GM18519 (cell line): ENCODE results near the gene PGA4.
"Not testable (repeated sequence)": the region's sequence is repeated elsewhere in the genome, so short reads cannot be mapped to it uniquely, and the experiment has no call there.

Source experiments
- ATAC-seq: cut with Tn5 transposase; IDR thresholded peaks from one replicate; pipeline ENCODE4 v1.9.1; 2021; ENCODE audit warnings: mild to moderate bottlenecking, moderate library complexity; ENCODE audit not compliant: unreplicated experiment, low FRiP score

Gene PGA4

DNA sequence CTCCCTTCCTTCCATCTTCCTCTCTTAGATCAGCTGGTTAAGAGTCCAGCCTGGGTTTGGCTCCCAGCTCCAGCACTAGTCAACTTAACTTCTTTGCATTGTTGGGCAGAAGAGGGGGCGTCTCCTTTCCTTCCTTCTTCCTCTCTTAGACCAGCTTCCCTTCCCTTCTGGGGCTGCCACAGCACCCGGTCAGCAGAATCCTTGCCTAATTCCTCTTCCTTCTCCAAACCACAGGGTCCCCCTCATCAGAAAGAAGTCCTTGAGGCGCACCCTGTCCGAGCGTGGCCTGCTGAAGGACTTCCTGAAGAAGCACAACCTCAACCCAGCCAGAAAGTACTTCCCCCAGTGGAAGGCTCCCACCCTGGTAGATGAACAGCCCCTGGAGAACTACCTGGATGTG, 18.3 kb upstream of the PGA4 start:
- ATAC-seq = not testable (repeated sequence)

DNA sequence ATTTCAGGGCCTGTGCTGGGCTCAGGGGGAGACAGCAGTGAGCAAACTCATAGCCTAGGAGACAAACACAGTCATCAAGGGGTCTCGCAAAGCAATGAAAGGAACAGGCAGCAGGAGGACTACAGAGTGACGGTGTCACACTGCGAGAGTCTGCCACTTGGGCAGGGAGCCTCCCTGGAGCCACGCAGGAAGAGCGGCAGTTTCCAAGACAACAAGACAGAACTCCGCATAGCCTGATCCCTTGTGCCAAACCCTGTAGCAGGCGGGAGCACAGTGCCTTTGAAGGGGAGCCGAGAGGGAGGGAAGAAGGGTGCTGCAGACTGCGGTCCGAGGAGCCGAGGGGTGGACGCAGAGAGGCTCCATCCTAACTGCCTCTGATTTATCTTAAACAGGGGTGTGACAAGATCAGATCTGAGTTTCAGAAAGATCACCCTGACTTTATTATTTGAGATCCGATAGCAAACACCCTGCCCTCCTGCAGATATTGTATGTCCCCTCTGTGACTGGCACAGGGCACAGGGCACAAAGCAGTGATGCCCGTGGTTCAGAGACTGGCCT, 17.6 kb upstream of the PGA4 start:
- not testable (repeated sequence) for ATAC-seq

DNA sequence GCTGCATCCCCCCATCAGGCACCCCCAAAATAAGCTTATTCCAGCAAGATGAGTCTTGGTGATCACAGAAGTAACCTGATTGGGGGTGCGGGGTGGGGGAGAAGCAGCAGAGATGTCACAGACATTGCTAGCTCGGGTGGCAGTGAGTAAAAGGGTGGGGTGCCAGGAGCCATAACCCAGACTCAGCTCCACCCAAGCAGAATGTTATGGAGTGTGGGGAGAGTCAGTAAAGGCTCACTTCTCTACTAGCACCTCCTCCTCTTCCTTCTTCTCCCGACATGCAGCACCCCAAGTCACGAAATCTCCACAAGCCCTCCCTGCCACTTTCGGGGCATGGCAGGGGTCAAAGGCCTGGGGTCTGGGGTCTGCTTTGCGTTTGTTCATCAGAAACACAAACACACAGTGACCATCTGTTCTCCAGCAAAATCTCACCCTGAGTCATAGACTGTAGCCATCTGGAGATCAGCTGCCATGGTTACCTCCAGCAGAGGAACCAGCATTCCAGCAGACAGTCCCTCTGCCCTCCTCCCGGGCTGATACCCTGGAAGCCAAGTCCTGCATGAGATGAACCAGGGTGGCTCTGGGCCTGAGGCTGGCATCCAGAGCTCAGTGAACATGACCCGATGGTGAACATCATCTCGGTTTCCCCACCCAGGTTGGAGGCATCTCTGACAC, 14.4 kb upstream of the PGA4 start:
- not testable (repeated sequence) for ATAC-seq

DNA sequence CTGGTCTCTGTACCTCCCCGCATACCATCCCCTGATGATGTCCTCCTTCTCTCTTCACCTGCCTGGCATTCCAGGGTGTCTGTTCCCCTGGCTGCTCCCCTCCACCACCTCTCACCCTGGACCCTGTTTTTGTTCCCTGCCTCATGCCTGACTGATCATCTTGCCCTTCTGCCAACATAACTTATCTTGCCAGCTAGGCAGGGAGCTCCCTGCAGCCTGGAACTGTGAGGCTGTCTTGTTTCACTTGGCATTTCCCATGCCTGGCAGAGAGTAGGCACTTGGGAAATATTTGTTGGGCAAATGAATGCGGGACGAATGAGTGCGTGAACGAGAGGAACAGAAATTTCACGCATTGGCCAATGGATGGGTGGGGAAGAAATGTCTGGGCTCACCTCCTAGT, 11.5 kb upstream of the PGA4 start:
- ATAC-seq = not testable (repeated sequence)

DNA sequence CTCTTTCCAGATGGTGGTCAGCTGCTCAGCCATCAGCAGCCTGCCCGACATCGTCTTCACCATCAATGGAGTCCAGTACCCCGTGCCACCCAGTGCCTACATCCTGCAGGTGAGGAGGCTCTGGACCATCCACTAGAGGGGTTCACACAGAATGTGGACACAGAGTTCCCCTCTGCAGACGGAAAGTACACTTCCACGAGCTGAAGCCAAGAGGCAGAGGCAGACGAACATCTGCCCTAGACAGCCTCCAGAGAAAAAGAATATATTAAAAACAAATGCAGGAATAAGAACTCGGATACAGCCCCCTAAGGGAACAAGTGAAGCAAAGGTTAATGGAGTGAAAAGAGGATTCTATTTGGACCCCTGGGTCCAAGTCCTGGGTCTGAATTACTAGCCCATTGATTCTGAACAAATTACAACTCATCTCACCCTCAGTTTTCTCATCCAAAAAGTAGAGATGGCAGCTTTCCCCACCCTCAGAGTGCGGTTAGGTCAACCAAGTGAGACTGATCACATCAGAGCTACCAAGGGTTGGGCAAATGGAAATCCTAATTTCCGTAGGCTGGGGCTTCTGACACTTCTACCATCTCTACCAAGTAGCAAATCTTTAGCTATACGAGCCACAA, 10.7 kb upstream of the PGA4 start:
- not testable (repeated sequence) for ATAC-seq

DNA sequence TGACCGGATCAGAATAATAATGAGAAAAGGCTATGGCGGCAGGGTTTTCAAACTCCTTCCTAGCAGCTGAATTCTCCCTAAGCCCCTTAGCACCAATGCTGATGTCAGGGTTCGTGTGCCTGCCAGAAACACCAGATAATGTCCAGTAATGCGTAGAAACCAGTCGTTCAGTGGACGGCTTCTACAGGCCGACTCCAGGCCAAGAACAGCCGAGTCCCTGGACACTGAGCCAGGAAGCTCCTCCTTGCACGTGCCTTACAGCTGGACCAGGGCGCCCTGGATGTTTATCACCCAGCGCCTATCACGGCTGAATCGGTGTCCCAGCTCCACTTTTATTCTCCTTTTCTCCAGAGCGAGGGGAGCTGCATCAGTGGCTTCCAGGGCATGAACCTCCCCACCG, 9.9 kb upstream of the PGA4 start:
- ATAC-seq = not testable (repeated sequence)

DNA sequence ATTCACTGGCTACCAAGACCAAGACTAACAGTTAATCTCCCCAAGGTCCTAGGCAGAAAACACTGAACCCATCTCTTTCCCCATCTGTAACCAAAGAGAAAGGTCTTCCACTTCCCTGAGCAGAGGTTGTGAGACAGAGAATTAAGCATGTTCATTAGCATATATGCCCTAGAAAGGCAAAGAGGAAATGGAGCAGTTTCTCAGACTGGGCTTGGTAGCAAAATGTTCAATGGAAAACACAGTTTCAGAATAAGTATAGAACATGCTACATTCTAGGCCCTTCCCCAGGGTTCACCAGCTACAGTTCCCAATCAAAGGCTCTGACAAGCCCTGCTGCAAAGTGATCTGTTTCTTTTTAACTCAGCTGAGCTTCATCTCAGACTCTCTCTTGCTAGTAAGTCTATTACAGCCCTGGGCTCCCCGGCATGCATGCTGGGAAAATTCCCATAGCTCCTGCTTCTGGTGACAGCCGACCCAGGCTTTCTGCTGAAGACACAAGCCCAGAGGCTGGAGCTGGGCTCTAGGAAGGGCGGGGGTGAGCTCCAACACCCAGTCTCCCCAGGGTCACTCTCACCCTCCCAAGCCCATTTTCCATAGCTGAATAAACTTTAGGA, 8.3 kb upstream of the PGA4 start:
- ATAC-seq = not testable (repeated sequence)

DNA sequence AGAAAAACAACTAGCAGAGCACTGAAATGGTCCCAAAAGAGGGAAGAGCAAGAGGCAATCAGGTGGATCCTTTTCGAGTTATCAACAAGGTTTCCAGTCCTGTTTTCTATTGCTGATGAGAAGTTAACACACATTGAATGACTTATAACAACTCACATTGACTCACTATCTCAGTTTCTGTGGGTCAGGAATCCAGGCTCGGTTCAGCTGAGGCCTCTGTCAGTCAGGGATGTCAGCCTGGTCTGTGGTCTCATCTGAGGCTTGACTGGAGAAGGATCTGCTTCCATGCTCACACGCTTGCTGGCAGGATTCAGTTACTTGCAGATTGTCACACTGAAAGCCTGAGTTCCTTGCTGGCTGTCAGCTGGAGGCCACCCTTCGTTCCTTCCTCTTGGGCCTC, 3.8 kb upstream of the PGA4 start:
- not testable (repeated sequence) for ATAC-seq

DNA sequence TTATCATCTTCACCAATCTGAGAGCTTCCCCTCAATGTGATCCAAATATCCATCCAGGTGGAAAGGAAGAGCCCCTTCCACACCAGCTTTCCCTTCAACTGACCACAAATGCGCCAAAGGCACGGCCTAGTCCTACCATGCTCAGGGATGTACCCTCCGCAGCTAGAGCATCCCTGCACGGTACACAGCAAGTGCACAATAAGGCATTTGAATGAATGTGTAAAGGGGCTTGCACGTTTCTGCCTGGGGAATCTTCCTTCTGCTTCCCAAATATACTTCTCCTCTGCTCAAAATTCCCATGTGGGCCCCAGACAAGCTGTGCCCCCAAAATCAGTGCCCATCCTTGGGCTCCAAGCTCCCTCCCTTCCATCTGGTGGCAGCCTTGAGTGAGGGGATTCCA, 3.1 kb upstream of the PGA4 start:
- ATAC-seq = not testable (repeated sequence)

DNA sequence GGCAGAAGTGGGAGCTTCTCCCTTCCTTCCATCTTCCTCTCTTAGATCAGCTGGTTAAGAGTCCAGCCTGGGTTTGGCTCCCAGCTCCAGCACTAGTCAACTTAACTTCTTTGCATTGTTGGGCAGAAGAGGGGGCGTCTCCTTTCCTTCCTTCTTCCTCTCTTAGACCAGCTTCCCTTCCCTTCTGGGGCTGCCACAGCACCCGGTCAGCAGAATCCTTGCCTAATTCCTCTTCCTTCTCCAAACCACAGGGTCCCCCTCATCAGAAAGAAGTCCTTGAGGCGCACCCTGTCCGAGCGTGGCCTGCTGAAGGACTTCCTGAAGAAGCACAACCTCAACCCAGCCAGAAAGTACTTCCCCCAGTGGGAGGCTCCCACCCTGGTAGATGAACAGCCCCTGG, 545 bp downstream of the PGA4 start:
- not testable (repeated sequence) for ATAC-seq

DNA sequence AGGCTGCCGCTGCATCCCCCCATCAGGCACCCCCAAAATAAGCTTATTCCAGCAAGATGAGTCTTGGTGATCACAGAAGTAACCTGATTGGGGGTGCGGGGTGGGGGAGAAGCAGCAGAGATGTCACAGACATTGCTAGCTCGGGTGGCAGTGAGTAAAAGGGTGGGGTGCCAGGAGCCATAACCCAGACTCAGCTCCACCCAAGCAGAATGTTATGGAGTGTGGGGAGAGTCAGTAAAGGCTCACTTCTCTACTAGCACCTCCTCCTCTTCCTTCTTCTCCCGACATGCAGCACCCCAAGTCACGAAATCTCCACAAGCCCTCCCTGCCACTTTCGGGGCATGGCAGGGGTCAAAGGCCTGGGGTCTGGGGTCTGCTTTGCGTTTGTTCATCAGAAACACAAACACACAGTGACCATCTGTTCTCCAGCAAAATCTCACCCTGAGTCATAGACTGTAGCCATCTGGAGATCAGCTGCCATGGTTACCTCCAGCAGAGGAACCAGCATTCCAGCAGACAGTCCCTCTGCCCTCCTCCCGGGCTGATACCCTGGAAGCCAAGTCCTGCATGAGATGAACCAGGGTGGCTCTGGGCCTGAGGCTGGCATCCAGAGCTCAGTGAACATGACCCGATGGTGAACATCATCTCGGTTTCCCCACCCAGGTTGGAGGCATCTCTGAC, 4.5 kb downstream of the PGA4 start:
- ATAC-seq = not testable (repeated sequence)

DNA sequence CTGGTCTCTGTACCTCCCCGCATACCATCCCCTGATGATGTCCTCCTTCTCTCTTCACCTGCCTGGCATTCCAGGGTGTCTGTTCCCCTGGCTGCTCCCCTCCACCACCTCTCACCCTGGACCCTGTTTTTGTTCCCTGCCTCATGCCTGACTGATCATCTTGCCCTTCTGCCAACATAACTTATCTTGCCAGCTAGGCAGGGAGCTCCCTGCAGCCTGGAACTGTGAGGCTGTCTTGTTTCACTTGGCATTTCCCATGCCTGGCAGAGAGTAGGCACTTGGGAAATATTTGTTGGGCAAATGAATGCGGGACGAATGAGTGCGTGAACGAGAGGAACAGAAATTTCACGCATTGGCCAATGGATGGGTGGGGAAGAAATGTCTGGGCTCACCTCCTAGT, 7.3 kb downstream of the PGA4 start:
- ATAC-seq = not testable (repeated sequence)

DNA sequence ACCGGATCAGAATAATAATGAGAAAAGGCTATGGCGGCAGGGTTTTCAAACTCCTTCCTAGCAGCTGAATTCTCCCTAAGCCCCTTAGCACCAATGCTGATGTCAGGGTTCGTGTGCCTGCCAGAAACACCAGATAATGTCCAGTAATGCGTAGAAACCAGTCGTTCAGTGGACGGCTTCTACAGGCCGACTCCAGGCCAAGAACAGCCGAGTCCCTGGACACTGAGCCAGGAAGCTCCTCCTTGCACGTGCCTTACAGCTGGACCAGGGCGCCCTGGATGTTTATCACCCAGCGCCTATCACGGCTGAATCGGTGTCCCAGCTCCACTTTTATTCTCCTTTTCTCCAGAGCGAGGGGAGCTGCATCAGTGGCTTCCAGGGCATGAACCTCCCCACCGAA, 8.9 kb downstream of the PGA4 start:
- ATAC-seq = not testable (repeated sequence)

DNA sequence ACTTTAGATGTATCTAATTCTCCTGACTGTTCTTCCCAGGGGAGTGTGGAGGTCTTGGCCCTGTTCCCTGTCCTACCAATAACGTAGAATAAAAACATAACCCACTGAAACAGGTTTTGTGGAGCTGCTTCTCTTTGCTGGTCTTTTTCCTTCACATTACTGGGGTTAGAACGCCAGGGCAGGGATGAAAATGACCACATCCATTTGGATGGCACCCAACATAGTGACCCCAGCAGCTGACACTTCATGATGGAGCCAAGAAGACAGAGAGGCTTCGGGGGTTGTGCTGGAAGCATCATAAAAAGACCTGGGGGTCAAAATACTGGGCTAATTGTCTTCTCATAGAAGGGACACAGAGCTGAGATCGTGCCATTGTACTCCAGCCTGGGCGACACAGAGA, 9.4 kb downstream of the PGA4 start:
- not testable (repeated sequence) for ATAC-seq

DNA sequence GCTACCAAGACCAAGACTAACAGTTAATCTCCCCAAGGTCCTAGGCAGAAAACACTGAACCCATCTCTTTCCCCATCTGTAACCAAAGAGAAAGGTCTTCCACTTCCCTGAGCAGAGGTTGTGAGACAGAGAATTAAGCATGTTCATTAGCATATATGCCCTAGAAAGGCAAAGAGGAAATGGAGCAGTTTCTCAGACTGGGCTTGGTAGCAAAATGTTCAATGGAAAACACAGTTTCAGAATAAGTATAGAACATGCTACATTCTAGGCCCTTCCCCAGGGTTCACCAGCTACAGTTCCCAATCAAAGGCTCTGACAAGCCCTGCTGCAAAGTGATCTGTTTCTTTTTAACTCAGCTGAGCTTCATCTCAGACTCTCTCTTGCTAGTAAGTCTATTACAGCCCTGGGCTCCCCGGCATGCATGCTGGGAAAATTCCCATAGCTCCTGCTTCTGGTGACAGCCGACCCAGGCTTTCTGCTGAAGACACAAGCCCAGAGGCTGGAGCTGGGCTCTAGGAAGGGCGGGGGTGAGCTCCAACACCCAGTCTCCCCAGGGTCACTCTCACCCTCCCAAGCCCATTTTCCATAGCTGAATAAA, 10.5 kb downstream of the PGA4 start:
- not testable (repeated sequence) for ATAC-seq

DNA sequence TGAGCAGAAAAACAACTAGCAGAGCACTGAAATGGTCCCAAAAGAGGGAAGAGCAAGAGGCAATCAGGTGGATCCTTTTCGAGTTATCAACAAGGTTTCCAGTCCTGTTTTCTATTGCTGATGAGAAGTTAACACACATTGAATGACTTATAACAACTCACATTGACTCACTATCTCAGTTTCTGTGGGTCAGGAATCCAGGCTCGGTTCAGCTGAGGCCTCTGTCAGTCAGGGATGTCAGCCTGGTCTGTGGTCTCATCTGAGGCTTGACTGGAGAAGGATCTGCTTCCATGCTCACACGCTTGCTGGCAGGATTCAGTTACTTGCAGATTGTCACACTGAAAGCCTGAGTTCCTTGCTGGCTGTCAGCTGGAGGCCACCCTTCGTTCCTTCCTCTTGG, 15.0 kb downstream of the PGA4 start:
- ATAC-seq = not testable (repeated sequence)

DNA sequence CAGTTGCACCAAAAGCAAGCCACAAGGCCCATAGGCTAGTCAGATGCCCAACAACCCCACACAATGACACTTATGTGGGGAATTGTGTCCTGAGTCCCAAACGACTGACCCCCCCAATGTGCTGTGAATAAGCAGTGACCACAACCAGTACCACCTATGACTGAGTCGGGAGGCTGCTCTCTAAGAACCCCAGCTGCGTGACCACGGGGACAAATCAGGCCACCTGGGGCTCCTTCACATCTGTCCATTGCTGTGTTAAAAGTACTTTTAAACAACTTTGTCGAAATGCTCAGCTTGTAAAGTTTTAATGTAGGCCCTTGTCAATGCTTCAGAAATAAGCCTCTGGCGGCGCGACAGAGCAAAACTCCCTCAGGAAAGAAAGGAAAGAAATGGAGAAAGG, 18.1 kb downstream of the PGA4 start:
- not testable (repeated sequence) for ATAC-seq

DNA sequence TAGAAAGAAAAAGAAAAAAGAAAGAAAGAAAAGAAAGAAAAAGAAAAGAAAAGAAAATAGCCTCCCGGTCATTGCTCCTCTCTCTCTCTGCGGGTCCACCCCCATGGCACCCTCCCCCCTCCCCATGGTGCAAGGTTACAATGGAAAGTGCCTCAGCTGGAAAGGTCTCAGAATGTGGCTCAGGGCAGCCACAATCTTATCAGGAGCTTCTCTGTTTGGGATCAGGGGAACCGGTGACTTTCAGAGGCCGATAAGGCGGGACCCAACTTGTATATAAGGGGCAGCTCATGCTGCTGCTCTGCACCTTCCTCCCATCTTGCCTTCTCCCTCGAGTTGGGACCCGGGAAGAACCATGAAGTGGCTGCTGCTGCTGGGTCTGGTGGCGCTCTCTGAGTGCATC, 18.7 kb downstream of the PGA4 start, which contains the start of gene PGA5:
PGA5 (plus strand) TSS at position 301 of the 400 bp plus-strand sequence; CDS start at position 353, 52 bp downstream.
- not testable (repeated sequence) for ATAC-seq

DNA sequence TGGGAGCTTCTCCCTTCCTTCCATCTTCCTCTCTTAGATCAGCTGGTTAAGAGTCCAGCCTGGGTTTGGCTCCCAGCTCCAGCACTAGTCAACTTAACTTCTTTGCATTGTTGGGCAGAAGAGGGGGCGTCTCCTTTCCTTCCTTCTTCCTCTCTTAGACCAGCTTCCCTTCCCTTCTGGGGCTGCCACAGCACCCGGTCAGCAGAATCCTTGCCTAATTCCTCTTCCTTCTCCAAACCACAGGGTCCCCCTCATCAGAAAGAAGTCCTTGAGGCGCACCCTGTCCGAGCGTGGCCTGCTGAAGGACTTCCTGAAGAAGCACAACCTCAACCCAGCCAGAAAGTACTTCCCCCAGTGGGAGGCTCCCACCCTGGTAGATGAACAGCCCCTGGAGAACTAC, 19.4 kb downstream of the PGA4 start:
- ATAC-seq = not testable (repeated sequence)

DNA sequence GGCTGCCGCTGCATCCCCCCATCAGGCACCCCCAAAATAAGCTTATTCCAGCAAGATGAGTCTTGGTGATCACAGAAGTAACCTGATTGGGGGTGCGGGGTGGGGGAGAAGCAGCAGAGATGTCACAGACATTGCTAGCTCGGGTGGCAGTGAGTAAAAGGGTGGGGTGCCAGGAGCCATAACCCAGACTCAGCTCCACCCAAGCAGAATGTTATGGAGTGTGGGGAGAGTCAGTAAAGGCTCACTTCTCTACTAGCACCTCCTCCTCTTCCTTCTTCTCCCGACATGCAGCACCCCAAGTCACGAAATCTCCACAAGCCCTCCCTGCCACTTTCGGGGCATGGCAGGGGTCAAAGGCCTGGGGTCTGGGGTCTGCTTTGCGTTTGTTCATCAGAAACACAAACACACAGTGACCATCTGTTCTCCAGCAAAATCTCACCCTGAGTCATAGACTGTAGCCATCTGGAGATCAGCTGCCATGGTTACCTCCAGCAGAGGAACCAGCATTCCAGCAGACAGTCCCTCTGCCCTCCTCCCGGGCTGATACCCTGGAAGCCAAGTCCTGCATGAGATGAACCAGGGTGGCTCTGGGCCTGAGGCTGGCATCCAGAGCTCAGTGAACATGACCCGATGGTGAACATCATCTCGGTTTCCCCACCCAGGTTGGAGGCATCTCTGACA, 23.3 kb downstream of the PGA4 start:
- not testable (repeated sequence) for ATAC-seq
